Measurements from ENCODE around the gene FRMD4B. TPM values are rescaled to one million over a fixed set of nuclear protein-coding genes. Genes with fewer than 3 reads are reported as not detected.

The FRMD4B gene
- total and polyA plus RNA-seq, 10 of the 15 experiments (the other 5 are each of a cell fraction or from before 2014, with no cell fraction given) = 3.9 to 11.4 (median 8.0) TPM

DNA sequence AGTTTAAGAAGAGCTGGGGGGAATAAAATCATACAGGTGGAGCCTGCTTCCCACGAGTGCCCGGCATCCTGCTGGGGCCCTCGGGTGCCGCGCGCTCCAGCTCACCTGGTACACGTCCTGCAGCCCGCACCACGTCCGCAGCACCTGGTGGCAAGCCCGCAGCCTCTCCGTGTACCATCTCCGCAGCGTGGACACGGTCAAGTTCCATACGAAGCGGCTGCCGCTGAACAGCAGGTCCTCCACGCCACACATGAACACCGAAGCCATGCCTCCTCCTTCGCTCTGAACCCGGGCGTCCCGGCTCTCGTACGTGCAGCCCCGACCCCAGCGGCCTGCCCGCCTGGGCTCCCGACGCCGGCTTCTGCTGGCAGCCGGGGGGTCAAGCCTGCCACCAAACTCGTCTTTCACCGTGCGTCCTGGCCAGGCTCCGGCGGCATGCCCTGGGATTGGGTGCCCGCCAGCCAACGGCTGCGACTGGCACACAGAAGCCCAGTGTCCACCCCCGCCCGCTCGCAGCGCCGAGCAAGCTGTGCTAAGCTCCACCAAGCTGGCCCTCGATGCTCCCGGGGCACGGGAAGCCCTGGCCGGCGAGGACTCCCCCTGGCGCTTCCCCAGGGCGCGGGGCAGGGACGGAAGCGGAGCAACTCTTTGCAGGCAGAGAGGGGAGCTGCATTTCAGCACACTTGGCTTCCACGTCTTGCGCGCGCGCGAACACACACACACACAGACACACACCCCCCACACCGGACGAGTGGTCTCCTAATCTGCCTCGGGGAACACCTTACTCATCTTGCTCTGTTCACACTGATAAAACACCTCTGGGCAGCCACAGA lies at the start of gene FRMD4B (continued):
- TF ChIP-seq, protein P1, sequence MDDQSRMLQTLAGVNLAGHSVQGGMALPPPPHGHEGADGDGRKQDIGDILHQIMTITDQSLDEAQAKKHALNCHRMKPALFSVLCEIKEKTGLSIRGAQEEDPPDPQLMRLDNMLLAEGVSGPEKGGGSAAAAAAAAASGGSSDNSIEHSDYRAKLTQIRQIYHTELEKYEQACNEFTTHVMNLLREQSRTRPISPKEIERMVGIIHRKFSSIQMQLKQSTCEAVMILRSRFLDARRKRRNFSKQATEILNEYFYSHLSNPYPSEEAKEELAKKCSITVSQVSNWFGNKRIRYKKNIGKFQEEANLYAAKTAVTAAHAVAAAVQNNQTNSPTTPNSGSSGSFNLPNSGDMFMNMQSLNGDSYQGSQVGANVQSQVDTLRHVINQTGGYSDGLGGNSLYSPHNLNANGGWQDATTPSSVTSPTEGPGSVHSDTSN (IDR thresholded peaks at IDR 0.05; ENCODE audit: insufficient replicate concordance, low read depth, low read length) = no peak
- TF ChIP-seq, protein P2, sequence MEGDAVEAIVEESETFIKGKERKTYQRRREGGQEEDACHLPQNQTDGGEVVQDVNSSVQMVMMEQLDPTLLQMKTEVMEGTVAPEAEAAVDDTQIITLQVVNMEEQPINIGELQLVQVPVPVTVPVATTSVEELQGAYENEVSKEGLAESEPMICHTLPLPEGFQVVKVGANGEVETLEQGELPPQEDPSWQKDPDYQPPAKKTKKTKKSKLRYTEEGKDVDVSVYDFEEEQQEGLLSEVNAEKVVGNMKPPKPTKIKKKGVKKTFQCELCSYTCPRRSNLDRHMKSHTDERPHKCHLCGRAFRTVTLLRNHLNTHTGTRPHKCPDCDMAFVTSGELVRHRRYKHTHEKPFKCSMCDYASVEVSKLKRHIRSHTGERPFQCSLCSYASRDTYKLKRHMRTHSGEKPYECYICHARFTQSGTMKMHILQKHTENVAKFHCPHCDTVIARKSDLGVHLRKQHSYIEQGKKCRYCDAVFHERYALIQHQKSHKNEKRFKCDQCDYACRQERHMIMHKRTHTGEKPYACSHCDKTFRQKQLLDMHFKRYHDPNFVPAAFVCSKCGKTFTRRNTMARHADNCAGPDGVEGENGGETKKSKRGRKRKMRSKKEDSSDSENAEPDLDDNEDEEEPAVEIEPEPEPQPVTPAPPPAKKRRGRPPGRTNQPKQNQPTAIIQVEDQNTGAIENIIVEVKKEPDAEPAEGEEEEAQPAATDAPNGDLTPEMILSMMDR (IDR thresholded peaks at IDR 0.05 in 2 of 3, conservative IDR thresholded peaks at IDR 0.05 in 1 of 3; ENCODE audit: control insufficient read depth in 2 of 3, extremely low read depth in 1 of 3, insufficient read depth in 1 of 3, low read depth in 3 of 3, low read length in 3 of 3) = peak in 2 of 3 experiments; percentile 17 to 26; a peak in 2 of 6 replicates
- no peak for TF ChIP-seq SREBF1 (IDR thresholded peaks at IDR 0.05; ENCODE audit: low read length)
- no peak for TF ChIP-seq ZNF24 (IDR thresholded peaks at IDR 0.05)
- no peak for TF ChIP-seq SIN3A (IDR thresholded peaks at IDR 0.05; ENCODE audit: low read depth, low read length)
- TF ChIP-seq, protein P3, sequence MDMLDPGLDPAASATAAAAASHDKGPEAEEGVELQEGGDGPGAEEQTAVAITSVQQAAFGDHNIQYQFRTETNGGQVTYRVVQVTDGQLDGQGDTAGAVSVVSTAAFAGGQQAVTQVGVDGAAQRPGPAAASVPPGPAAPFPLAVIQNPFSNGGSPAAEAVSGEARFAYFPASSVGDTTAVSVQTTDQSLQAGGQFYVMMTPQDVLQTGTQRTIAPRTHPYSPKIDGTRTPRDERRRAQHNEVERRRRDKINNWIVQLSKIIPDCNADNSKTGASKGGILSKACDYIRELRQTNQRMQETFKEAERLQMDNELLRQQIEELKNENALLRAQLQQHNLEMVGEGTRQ (IDR thresholded peaks at IDR 0.05; ENCODE audit: borderline replicate concordance, low read depth, low read length) = no peak
- no peak for TF ChIP-seq SMAD1 (IDR thresholded peaks at IDR 0.05; ENCODE audit: low read depth, partially characterized antibody)
